GM12878 (cell line): ENCODE results near the gene ST6GAL2. TPM values are rescaled to one million over a fixed set of nuclear protein-coding genes. Genes with fewer than 3 reads are reported as not detected.

Experiments used
- ATAC-seq: fragments of 200-7000 bp; cut with Tn5 transposase; 3 replicates; pipeline ENCODE4 v1.9.1; 2020; ENCODE audit warnings: mild to moderate bottlenecking, moderate library complexity
- BruUV-seq: library from RNA; stranded (reverse); fragments of 400-500 nt; replicated peaks from 2 replicates; lab custom pipeline; 2021; lab: Mats Ljungman, UMichigan
- CTCF ChIA-PET: fragments of 300-600 bp; sonication (Branson Sonifier 250); formaldehyde crosslinking; extraction: SDS; loops from one replicate; lab custom pipeline; 2021; ENCODE audit warnings: inconsistent platforms; lab: Yijun Ruan, JAX
- POLR2A ChIA-PET: fragments of 350-600 bp; formaldehyde crosslinking; extraction: SDS; loops from one replicate; lab custom pipeline; 2021; ENCODE audit warnings: inconsistent platforms; lab: Charles Lee
- RAD21 ChIA-PET: fragments of 300-600 bp; sonication (Branson Sonifier 250); formaldehyde crosslinking; loops from one replicate; lab custom pipeline; 2023; ENCODE audit warnings: antibody characterized with exemption; ENCODE audit not compliant: unreplicated experiment; lab: Charles Lee
- SMC1A ChIA-PET: fragments of 300-600 bp; sonication (Branson Sonifier 250); formaldehyde crosslinking; loops from one replicate; lab custom pipeline; 2023; ENCODE audit not compliant: unreplicated experiment, uncharacterized antibody; lab: Charles Lee
- DNase-seq: peaks from one replicate; pipeline ENCODE4 v3.0.0-alpha.2; 2011; ENCODE audit warnings: low read depth, low spot score
- FAIRE-seq: peaks from 3 replicates; lab custom pipeline; 2011; peaks lifted over from hg19 to GRCh38; lab: Jason Lieb, UNC
- H2AFZ ChIP-seq: 2 replicates; pipeline ENCODE4 v1.6.0; 2011; ENCODE audit warnings: low read depth, low read length, control low read depth; ENCODE audit not compliant: control insufficient read depth
- H3K27ac ChIP-seq: 2 replicates; pipeline ENCODE4 v1.5.1; 2011; ENCODE audit warnings: control low read depth; ENCODE audit not compliant: control insufficient read depth, insufficient read depth
- H3K27me3 ChIP-seq, 2 experiments: replicated peaks in 1 of 2; 2 replicates each; pipeline versions ENCODE4 v1.6.0 to v1.6.1; 2011; ENCODE audit warnings: low read length in 1 of 2; ENCODE audit not compliant: control insufficient read depth in 2 of 2, insufficient read depth in 2 of 2
- H3K36me3 ChIP-seq, 2 experiments: 2 replicates each; pipeline ENCODE4 v1.5.1; 2011; ENCODE audit warnings: low read length in 1 of 2; ENCODE audit not compliant: control insufficient read depth in 2 of 2, insufficient read depth in 2 of 2
- H3K4me1 ChIP-seq: 2 replicates; pipeline ENCODE4 v1.6.1; 2011; ENCODE audit warnings: mild to moderate bottlenecking, low read length, moderate library complexity, mixed read lengths; ENCODE audit not compliant: control insufficient read depth, insufficient read depth
- H3K4me2 ChIP-seq: 2 replicates; pipeline ENCODE4 v1.6.0; 2011; ENCODE audit warnings: control low read depth; ENCODE audit not compliant: control insufficient read depth, insufficient read depth
- H3K4me3 ChIP-seq: fragments of 200-600 bp; sonication (generic); 2 replicates; pipeline ENCODE4 v1.5.1; 2016
- H3K79me2 ChIP-seq: 2 replicates; pipeline ENCODE4 v1.6.0; 2011; ENCODE audit warnings: low read length; ENCODE audit not compliant: control insufficient read depth, insufficient read depth
- H3K9ac ChIP-seq: 2 replicates; pipeline ENCODE4 v1.8.0; 2011; ENCODE audit warnings: low read length, control low read depth, mixed read lengths; ENCODE audit not compliant: control insufficient read depth, insufficient read depth
- H3K9me3 ChIP-seq: replicated peaks from 3 replicates; pipeline ENCODE4 v1.5.1; 2011; ENCODE audit warnings: mild to moderate bottlenecking, low read length; ENCODE audit not compliant: control insufficient read depth, insufficient read depth
- H4K20me1 ChIP-seq: 2 replicates; pipeline ENCODE4 v1.6.0; 2011; ENCODE audit not compliant: control insufficient read depth, insufficient read depth
- ASH2L ChIP-seq: fragments of 300-600, 200-600 bp; sonication (generic); IDR thresholded peaks from 2 replicates; pipeline ENCODE4 v1.6.1; 2017; ENCODE audit warnings: low read depth, mild to moderate bottlenecking, borderline replicate concordance
- FOXK2 ChIP-seq: fragments of 450-650 bp; IDR thresholded peaks from 2 replicates; pipeline ENCODE4 v1.6.1; 2017; ENCODE audit warnings: mild to moderate bottlenecking, moderate library complexity
- KDM1A ChIP-seq: fragments of 200-600 bp; sonication (generic); IDR thresholded peaks from 2 replicates; pipeline ENCODE4 v1.6.1; 2016; ENCODE audit warnings: borderline replicate concordance
- MYB ChIP-seq: fragments of 150-350 bp; IDR thresholded peaks from 2 replicates; pipeline ENCODE4 v1.6.1; 2014; ENCODE audit warnings: mild to moderate bottlenecking, low read depth, low read length, borderline replicate concordance
- MYC ChIP-seq: IDR thresholded peaks from 2 replicates; pipeline ENCODE4 v1.6.1; 2011; ENCODE audit warnings: mild to moderate bottlenecking, low read length, moderate library complexity, inconsistent platforms; ENCODE audit not compliant: insufficient read depth, insufficient replicate concordance, insufficient read length, severe bottlenecking
- PBX3 ChIP-seq: IDR thresholded peaks from 2 replicates; pipeline ENCODE4 v1.6.1; 2011; ENCODE audit warnings: mild to moderate bottlenecking, low read depth, low read length, moderate library complexity; ENCODE audit not compliant: insufficient replicate concordance
- SRF ChIP-seq, 2 experiments: IDR thresholded peaks; 2 replicates each; pipeline ENCODE4 v1.6.1; 2011; ENCODE audit warnings: low read depth in 2 of 2, low read length in 2 of 2, mild to moderate bottlenecking in 1 of 2, moderate library complexity in 1 of 2
- ZNF217 ChIP-seq: fragments of 450-650 bp; IDR thresholded peaks from 2 replicates; pipeline ENCODE4 v1.6.1; 2017; ENCODE audit warnings: antibody characterized with exemption, mild to moderate bottlenecking
- ZNF622 ChIP-seq: fragments of 450-650 bp; IDR thresholded peaks from 2 replicates; pipeline ENCODE4 v1.6.1; 2017; ENCODE audit warnings: mild to moderate bottlenecking, inconsistent platforms
- WGBS: methylation state at CpG from one replicate; pipeline ENCODE4 v1.1.6; 2016; ENCODE audit warnings: low lambda C conversion rate; ENCODE audit not compliant: insufficient replicate concordance, insufficient coverage; ENCODE audit errors: missing lambda C conversion rate; 5-methylcytosine and 5-hydroxymethylcytosine counted together
- in situ Hi-C: fragments of 300-500 bp; cut with MboI; formaldehyde crosslinking; loops from 9 replicates; pipeline ENCODE4 v1.14.3; 2018; ENCODE audit warnings: mixed read lengths
- intact Hi-C: fragments of 100-400 bp; cut with micrococcal nuclease; formaldehyde crosslinking; loops from one replicate; pipeline ENCODE4 v1.14.2; 2022; ENCODE audit not compliant: unreplicated experiment
- polyA plus RNA-seq, 11 experiments: library from polyadenylated mRNA; depleted of rRNA in 4 of 11; unstranded in 6 of 11; stranded (reverse) in 5 of 11; fragments of >200 nt; fragmentation: Nextera tagmentation in 4 of 11; fragmentation: Illumina TruSeq in 1 of 11; extraction: Ambion mirVana in 4 of 11; extraction: Trizol in 1 of 11; gene quantifications; 1 replicate in 1 of 11; 2 replicates in 10 of 11; pipeline versions ENCODE4 v1.2.1 to v1.2.3, GENCODE V29; 2011 to 2016; ENCODE audit warnings: inconsistent platforms in 2 of 11, missing spikeins in 2 of 11, low read depth in 1 of 11
- total RNA-seq, 4 experiments: library from RNA; depleted of rRNA in 3 of 4; stranded (reverse); fragments of >200 nt in 3 of 4; fragmentation: Illumina TruSeq in 1 of 4; extraction: Trizol in 1 of 4; gene quantifications; 2 replicates each; pipeline versions ENCODE4 v1.2.1 to v1.2.3, GENCODE V29; 2013 to 2021
- TF ChIP-seq, protein P1 (sequence below): fragments of 450-650 bp; IDR thresholded peaks from 2 replicates; pipeline ENCODE4 v1.6.1; 2017; ENCODE audit warnings: mild to moderate bottlenecking, moderate library complexity

Gene ST6GAL2
- total and polyA plus RNA-seq, 10 of the 15 experiments (the other 5 are each of a cell fraction or from before 2014, with no cell fraction given): not detected

DNA sequence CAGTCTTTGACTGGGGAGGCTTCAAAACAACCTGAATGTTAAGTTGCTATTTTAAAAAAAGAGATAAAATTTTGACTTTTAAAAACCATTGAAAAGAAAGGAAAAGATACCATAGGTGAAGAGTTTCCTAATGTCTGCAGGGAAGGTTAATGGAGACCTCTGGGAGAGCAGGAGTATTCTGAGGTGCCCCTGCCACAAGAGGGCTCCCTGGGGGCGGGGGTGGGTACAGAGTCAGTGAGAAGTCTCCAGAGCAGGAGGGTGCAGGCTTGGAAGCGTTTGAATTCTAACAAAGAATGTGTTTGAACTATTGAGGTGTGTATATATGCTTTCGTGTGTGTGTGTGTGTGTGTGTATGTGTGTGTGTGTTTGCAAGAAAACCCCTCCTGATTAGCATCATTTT, 46.7 kb upstream of the ST6GAL2 start:
- no peak for ATAC-seq
- Histone ChIP-seq H3K36me3 (no peaks in the 10 kb centered on the region), H2AFZ (no peak overlapping the region), H3K27ac (no peak overlapping the region), H3K79me2 (no peaks in the 10 kb centered on the region), H3K9ac (no peak overlapping the region), H3K4me1 (no peaks in the 10 kb centered on the region), H3K4me3 (no peak overlapping the region), H3K9me3 (no peaks in the 10 kb centered on the region), H4K20me1 (no peaks in the 10 kb centered on the region), H3K27me3 (no peaks in the 10 kb centered on the region), H3K4me2 (no peak overlapping the region)
- ChIA-PET POLR2A (no interaction called here), SMC1A (no interaction called here), CTCF (no interaction called here), RAD21 (no interaction called here)
- TF ChIP-seq FOXK2: no peak
- TF ChIP-seq MYB: no peak
- no peak for TF ChIP-seq SRF (IDR thresholded peaks at IDR 0.05; ENCODE audit: low read depth in 2 of 2, low read length in 2 of 2)
- TF ChIP-seq ZNF217: no peak
- TF ChIP-seq, protein P1, sequence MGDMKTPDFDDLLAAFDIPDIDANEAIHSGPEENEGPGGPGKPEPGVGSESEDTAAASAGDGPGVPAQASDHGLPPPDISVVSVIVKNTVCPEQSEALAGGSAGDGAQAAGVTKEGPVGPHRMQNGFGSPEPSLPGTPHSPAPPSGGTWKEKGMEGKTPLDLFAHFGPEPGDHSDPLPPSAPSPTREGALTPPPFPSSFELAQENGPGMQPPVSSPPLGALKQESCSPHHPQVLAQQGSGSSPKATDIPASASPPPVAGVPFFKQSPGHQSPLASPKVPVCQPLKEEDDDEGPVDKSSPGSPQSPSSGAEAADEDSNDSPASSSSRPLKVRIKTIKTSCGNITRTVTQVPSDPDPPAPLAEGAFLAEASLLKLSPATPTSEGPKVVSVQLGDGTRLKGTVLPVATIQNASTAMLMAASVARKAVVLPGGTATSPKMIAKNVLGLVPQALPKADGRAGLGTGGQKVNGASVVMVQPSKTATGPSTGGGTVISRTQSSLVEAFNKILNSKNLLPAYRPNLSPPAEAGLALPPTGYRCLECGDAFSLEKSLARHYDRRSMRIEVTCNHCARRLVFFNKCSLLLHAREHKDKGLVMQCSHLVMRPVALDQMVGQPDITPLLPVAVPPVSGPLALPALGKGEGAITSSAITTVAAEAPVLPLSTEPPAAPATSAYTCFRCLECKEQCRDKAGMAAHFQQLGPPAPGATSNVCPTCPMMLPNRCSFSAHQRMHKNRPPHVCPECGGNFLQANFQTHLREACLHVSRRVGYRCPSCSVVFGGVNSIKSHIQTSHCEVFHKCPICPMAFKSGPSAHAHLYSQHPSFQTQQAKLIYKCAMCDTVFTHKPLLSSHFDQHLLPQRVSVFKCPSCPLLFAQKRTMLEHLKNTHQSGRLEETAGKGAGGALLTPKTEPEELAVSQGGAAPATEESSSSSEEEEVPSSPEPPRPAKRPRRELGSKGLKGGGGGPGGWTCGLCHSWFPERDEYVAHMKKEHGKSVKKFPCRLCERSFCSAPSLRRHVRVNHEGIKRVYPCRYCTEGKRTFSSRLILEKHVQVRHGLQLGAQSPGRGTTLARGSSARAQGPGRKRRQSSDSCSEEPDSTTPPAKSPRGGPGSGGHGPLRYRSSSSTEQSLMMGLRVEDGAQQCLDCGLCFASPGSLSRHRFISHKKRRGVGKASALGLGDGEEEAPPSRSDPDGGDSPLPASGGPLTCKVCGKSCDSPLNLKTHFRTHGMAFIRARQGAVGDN: no peak
- no peak for TF ChIP-seq ZNF622
- no peak for TF ChIP-seq MYC
- TF ChIP-seq KDM1A: no peak
- no peak for TF ChIP-seq ASH2L
- no peak for TF ChIP-seq PBX3
- no peak for FAIRE-seq
- 0% methylated on average over 3 of the region's 3 CpGs for WGBS
- no TSS peak for BruUV-seq
- DNase-seq: no peak
- in situ Hi-C loops: no loop called here
- intact Hi-C loops: no loop called here
